T-helper 2 cell treated with Interferon-gamma antibody and Interleukin-4, amounts not matched to agents 100 ng/mL and 5 ng/mL, for 36 hours (primary cell): ENCODE measurements around the gene TMEM219. TPM values are rescaled to one million over a fixed set of nuclear protein-coding genes. Genes with fewer than 3 reads are reported as not detected.

Source experiments
- intact Hi-C: fragments of 100-400 bp; cut with micrococcal nuclease; formaldehyde crosslinking; loops from one replicate; pipeline ENCODE4 v1.15.1; 2023
- total RNA-seq: library from RNA; stranded (reverse); gene quantifications from 2 replicates; pipeline ENCODE4 v1.2.3, GENCODE V29; 2022

TMEM219 gene
- total RNA-seq, 1 donor from 2014 or later, result 55.9 TPM

GRCh38 chr16:29994600-29995323, 32.9 kb downstream of the TMEM219 start:
- intact Hi-C loops, result loop anchor here (5.0 kb wide), 1 partner anchor 177 kb away; the partner anchor contains the start of gene PAGR1

GRCh38 chr16:29995324-29995910, 33.5 kb downstream of the TMEM219 start, which contains the start of gene HIRIP3:
HIRIP3 (minus strand) TSS chr16:29995617; CDS start chr16:29995605, 12 bp downstream.
- intact Hi-C loops, result loop anchor here (5.0 kb wide), 1 partner anchor 178 kb away; the partner anchor contains the start of gene PAGR1

- intact Hi-C loops, result loop anchor here (1.0 to 5.0 kb wide), 4 partner anchors 23 to 179 kb away; partner anchors contain the start of genes CDIPT, KCTD13, PAGR1 and TAOK2
Observed at GRCh38 chr16:29995911-29996765, 34.3 kb downstream of the TMEM219 start, which contains the start of gene INO80E. INO80E (plus strand) TSS chr16:29996241; CDS start chr16:29996311, 70 bp downstream.

DNA sequence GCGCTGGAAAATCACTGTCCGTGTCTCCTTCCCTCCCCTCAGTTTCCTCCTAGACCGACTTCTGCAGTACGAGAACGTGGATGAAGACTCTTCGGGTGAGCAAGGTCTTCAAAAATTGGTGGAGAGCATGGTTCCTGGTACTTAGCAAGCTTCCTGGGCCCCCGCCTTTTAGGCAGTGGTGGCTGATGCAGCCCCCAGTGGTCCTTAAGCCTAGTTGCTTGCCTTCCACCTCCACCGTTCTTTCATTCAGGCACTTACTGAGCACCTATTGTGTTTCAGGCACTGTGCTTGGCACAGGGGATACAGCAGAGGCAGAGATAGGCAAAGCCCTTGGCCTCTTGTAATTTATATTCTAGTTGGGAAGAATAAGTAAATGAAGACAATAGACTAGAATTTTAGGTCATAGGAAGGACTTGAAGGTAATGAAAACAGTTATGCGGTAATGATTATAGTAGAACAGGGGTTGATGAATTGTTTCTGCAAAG, 34.9 kb downstream of the TMEM219 start:
- intact Hi-C loops, result loop anchor here (1.0 to 5.0 kb wide), 4 partner anchors 24 to 180 kb away; partner anchors contain the start of genes CDIPT, KCTD13, PAGR1 and TAOK2

- intact Hi-C loops, result loop anchor here (5.0 kb wide), 1 partner anchor 182 kb away; the partner anchor contains the start of gene PAGR1
Observed at GRCh38 chr16:29999605-30000004, 37.7 kb downstream of the TMEM219 start.

DNA sequence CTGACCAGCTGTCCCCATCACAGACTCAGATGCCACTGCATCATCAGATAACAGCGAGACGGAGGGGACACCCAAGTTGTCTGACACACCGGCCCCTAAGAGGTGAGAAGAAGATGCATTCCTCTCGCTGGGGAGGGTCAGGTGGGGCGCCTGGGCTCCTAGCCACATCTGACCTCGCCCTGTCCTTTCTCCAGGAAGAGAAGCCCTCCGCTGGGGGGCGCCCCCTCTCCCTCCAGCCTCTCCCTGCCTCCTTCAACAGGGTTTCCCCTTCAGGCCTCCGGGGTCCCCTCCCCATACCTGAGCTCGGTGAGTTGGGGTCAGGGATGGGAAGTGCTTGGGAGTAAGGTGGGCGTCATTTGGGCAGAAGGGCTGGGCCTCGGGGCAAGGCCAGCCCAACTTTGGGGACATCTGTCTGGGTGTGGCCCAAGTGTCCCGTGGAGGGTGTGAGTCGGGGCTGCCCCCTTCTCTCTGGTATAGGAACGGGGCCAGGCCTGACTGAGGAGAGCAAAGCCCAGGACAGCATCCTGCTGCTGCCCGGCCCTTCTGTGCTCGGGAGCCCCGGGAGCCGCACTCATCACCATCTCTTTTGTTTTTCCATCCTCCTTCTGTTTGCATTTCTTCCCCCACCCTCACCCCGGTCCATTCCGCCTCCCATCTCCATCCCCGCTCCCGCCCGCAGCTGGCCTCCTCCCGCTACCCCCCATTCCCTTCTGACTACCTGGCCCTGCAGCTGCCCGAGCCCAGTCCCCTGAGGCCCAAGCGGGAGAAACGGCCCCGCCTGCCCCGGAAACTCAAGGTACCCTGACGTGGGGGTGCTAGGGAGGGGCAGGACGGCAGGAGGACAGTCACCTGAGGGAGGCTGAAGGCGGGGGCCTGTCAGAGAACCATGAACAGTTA, 39.1 kb downstream of the TMEM219 start:
- intact Hi-C loops, result no loop called here

GRCh38 chr16:30002614-30003346, 40.9 kb downstream of the TMEM219 start:
- intact Hi-C loops, result no loop called here

- intact Hi-C loops, result no loop called here
Observed at GRCh38 chr16:30003670-30004423, 42.0 kb downstream of the TMEM219 start.

- intact Hi-C loops, result no loop called here
Observed at GRCh38 chr16:30004424-30004776, 42.5 kb downstream of the TMEM219 start.

GRCh38 chr16:30004811-30005242, 42.9 kb downstream of the TMEM219 start:
- intact Hi-C loops, result no loop called here

DNA sequence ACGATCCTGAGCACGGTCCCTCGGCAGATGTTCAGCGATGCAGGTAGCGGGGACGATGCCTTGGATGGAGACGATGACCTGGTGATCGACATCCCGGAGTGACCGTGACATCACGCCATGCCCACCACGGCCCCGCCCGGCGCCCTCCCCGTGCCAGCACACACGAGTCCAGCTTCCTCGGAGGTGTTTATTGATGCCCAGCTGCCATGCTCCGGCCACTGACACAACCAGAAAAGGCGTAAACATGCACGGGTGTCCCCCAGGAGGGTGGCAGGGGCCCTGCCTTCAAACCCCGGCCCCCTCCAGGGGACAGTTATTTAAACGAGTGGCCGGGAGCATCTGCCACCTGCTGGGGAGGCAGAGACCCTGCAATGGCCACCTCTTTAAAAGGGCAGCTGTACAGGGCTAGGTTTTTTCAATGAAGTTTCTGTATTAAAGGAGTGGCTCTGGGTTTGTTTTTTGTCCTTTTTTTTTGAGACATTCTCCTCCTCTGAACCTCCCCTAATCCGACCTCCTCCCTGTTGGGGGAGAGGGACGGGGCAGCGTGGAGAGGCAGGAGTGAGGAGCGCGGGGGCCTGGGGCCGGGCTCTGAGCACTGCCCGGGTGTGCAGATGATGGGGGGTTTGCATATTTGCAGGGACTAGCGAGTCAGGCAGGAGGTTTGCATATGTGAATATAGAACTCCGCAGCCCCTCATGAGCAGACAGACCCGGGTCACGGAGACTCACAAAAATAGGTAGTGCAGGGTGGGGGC, 43.6 kb downstream of the TMEM219 start:
- intact Hi-C loops, result no loop called here

DNA sequence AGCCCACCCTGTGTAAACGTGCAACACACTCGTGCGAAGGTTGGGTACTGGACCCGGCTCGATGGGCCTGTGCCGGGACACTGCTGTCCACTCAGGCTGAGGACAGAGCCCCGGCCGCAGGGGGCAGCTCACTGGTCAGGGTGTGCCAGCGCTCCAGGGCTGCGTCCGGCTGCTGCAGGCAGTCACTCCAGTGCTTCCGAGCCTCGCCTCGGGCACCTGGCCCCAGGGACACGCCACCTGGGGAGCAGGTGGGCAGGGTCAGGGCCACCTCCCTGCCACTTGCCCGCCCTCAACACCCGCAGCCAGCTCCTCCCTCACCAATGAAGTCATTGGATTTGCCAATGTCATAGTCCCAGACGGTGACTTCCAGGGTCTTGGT, 44.2 kb downstream of the TMEM219 start:
- intact Hi-C loops, result no loop called here

DNA sequence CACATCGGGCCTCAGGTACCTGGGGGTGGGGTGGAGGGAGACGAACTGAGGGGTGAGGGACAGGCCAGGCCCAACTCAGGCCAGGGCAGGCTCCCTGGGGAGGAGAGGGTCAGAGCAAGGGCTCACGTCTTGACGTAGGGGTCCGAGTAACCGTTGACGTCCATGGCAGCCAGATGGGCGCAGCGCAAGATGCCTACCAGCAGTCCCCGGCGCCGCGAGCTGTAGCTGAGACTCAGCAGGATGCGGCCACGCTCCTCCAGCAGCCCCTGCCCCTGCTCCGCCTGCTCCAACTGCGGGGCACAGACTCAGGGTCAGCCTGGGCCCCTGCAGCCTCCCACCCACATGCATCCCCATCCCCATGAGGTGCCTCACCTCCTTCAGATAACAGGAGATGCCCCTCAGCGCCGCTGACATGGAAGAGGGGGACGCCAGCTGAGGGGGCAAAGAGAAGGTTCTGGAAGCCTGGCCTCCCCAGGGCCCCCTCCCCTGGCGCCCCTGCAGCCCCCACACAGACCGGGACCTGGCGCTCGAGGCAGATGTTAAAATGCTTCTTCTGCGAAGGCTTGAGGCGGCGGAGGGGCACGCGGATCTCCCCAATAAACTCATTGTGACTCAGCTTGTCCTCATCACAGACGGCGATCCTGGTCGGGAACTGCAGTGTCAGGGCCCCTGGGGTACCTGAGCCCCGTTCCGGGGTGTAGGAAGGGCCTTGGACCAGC, 44.9 kb downstream of the TMEM219 start:
- intact Hi-C loops, result no loop called here

- intact Hi-C loops, result no loop called here
Observed at GRCh38 chr16:30007378-30007895, 45.6 kb downstream of the TMEM219 start.

DNA sequence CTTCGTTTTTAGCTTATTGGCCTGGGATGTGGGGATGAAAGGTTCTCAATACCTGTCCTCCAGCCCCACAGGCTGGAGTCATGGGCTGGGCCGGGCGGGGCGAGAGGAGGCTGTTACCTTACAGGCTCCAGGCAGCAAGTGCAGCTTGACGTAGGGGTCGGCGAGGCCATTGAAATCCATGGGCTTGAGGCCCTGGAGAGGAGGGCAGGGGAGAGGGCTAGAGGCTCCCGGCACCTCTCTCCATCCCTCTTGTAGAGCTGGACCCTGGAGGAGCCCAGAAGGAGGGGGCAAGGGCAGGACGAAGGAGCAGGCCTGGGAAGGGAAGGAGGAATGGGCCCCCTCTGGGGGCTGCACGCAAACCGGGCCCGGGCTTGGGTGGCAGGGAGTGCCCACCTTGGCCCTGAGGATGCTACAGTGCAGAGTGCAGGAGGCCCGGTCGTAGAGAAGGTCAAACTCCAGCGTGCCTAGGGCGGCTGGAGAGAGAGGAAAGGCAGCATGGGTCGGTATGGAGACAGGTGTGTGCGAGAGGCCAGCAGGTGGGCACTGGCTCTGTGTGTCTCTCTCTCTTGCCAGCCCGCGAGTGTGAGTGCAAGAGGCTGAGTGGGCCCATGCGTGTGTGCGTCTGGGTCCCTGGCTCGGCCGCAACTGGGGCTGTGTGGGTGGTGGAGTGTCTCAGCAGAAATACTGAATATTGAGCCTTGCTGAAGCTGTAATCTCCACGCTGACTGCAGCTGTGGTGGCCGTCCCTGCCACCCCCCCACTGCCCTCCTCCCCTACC, 47.4 kb downstream of the TMEM219 start:
- intact Hi-C loops, result no loop called here
